Sigmoid colon (tissue), 4 donors: ENCODE results near the gene RMDN2.

ENCODE experiments used
- EP300 ChIP-seq, 4 donors: sonication (generic); formaldehyde crosslinking; IDR thresholded peaks; one replicate each; pipeline ENCODE4 v1.6.1; 2017; ENCODE audit warnings: antibody characterized with exemption in 4 of 4
- POLR2A ChIP-seq, 2 donors: fragments of 450-650 bp; IDR thresholded peaks; one replicate each; pipeline ENCODE4 v1.6.1; 2016; ENCODE audit warnings: antibody characterized with exemption in 2 of 2, mild to moderate bottlenecking in 2 of 2, moderate library complexity in 2 of 2
- POLR2AphosphoS5 ChIP-seq, 4 donors: sonication (generic); formaldehyde crosslinking; IDR thresholded peaks; one replicate each; pipeline ENCODE4 v1.6.1; 2017; ENCODE audit warnings: antibody characterized with exemption in 4 of 4
- TF ChIP-seq, protein P1 (sequence below), 4 experiments: fragments of 450-650 bp in 3 of 4; fragments of 200-600 bp in 1 of 4; IDR thresholded peaks; one replicate each; pipeline ENCODE4 v1.5.1; 2016 to 2019; ENCODE audit warnings: antibody characterized with exemption in 4 of 4, mild to moderate bottlenecking in 3 of 4, moderate library complexity in 2 of 4

- TF ChIP-seq, protein P1, sequence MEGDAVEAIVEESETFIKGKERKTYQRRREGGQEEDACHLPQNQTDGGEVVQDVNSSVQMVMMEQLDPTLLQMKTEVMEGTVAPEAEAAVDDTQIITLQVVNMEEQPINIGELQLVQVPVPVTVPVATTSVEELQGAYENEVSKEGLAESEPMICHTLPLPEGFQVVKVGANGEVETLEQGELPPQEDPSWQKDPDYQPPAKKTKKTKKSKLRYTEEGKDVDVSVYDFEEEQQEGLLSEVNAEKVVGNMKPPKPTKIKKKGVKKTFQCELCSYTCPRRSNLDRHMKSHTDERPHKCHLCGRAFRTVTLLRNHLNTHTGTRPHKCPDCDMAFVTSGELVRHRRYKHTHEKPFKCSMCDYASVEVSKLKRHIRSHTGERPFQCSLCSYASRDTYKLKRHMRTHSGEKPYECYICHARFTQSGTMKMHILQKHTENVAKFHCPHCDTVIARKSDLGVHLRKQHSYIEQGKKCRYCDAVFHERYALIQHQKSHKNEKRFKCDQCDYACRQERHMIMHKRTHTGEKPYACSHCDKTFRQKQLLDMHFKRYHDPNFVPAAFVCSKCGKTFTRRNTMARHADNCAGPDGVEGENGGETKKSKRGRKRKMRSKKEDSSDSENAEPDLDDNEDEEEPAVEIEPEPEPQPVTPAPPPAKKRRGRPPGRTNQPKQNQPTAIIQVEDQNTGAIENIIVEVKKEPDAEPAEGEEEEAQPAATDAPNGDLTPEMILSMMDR (IDR thresholded peaks at IDR 0.05) = no peak
- TF ChIP-seq POLR2AphosphoS5 (IDR thresholded peaks at IDR 0.05) = no peak
- TF ChIP-seq POLR2A (IDR thresholded peaks at IDR 0.05) = no peak
- no peak for TF ChIP-seq EP300 (IDR thresholded peaks at IDR 0.05)
Observed at GRCh38 chr2:37944268-37944667, 19.2 kb downstream of the RMDN2 start.
